ENCODE measurements around the gene EXOC3L1.

- TF ChIP-seq CTCF (IDR thresholded peaks at IDR 0.05) (no peak), POLR2AphosphoS5 (IDR thresholded peaks at IDR 0.05; ENCODE audit: insufficient read depth in 1 of 2, low read depth in 1 of 2) (no peak), POLR2A (IDR thresholded peaks at IDR 0.05) (no peak)
Measured at GRCh38 chr16:67151431-67152097, 38.4 kb downstream of the EXOC3L1 start.

Measured in vagina (tissue), 2 donors.